Superior temporal gyrus (tissue), 1 donor: Measurements from ENCODE around the gene CDKAL1.
"Not testable (repeated sequence)": the region's sequence is repeated elsewhere in the genome, so short reads cannot be mapped to it uniquely, and the experiment has no call there.

Experiments used
- DNase-seq: peaks from one replicate; pipeline ENCODE4 v3.0.0-alpha.2; 2016; ENCODE audit errors: extremely low spot score

CDKAL1 gene

DNA sequence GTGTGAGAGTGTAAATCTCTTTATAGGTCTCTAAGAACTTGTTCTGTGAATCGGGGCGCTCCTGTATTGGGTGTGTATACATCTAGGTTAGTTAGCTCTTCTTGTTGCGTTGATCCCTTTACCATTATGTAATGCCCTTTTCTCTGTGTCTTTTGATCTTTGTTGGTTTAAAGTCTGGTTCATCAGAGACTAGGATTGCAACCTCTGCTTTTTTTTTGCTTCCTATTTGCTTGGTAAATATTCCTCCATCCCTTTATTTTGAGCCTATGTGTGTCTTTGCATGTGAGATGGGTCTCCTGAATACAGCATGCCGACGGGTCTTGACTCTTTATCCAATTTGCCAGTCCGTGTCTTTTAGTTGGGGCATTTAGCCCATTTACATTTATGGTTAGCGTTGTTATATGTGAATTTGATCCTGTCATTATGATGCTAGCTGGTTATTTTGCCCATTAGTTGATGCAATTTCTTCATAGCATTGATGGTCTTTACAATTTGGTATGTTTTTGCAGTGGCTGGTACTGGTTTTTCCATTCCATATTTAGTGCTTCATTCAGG, 60.1 kb downstream of the CDKAL1 start:
- not testable (repeated sequence) for DNase-seq

- no peak for DNase-seq
Measured at GRCh38 chr6:20599302-20600051, 65.2 kb downstream of the CDKAL1 start.

- DNase-seq: no peak
Measured at GRCh38 chr6:20600831-20601230, 66.6 kb downstream of the CDKAL1 start.

DNA sequence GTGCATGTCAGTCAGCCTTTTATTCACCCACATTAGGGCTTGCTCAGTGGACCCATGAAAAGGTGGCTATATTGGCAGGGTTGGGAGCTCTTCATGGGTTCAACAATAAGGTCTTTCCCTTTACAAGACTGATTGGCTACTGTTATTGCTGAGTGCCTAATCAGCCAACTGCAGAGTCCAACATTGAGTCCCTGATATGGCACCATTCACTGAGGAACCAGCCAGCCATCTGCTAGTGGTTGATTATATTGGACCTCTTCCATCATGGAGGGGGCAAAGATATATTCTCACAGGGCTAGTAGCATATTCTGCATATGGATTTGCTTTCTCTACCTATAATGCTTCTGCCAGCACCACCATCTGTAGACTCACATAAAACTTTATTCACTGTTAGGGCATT, 69.9 kb downstream of the CDKAL1 start:
- no peak for DNase-seq

- DNase-seq: no peak
Measured at GRCh38 chr6:20605061-20605460, 70.8 kb downstream of the CDKAL1 start.

DNA sequence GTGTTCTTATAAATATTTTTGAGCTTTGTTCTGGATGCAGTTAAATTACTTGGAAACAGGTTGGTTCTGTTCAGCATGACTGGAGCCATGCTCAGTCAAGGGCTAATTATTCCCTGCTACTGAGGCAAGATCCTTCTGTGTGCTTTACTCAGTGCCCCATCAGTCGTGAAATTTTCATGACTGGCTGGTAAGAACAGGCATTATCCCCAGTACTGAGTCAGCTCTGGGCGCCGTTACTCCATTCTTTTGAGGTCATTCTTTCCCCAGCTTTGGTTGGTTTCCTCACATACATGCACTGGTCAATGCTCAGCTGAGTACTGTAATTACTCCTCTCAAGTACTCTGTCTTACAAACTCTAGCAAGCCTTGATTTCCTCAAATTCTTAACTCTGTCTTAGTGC, 71.3 kb downstream of the CDKAL1 start:
- no peak for DNase-seq

- DNase-seq: no peak
Measured at GRCh38 chr6:20606831-20607230, 72.6 kb downstream of the CDKAL1 start.

DNA sequence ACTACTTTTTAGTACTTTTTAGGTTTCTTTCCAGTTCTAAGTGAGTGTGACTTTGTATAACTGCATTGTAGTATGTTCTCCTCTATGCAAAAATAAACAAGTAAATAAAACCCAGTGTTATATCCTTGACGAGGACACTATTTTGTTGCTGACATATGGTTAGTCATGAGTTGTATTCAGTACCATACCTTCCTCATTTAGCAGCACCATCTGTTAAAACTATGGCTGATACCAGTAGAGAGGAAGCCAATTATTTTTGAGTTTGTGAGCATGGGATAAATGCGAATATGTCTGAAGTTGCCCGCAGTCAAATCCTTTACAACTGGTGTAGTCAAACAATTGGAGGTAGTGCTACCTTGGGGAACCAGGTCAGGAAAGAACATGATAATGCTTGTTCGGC, 74.1 kb downstream of the CDKAL1 start:
- no peak for DNase-seq

GRCh38 chr6:20608905-20609304, 74.6 kb downstream of the CDKAL1 start:
- DNase-seq: no peak

- DNase-seq: not testable (repeated sequence)
Measured at GRCh38 chr6:20609924-20610323, 75.7 kb downstream of the CDKAL1 start.

GRCh38 chr6:20610636-20611370, 76.5 kb downstream of the CDKAL1 start:
- no peak for DNase-seq

GRCh38 chr6:20617537-20617936, 83.3 kb downstream of the CDKAL1 start:
- DNase-seq: not testable (repeated sequence)

GRCh38 chr6:20620043-20620442, 85.8 kb downstream of the CDKAL1 start:
- DNase-seq: no peak

DNA sequence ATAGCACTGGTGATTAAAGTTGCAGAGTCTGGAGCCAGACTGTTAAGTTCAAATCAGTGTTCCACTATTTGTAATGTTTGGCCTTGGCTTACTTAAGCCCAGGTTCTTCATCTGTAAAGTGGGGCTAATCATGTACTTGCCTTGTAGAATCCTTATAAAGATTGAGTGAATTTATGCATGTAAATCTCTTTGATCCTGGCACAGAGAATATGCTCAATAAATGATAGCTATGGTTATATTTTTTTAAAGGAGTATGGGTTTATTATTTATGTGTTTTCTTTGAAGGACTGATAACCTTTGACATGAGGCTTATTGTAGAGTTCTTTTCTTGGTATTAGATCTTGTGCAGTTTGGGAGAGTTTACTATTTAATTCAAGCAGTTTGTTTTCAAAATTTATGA, 89.5 kb downstream of the CDKAL1 start:
- DNase-seq: no peak

DNA sequence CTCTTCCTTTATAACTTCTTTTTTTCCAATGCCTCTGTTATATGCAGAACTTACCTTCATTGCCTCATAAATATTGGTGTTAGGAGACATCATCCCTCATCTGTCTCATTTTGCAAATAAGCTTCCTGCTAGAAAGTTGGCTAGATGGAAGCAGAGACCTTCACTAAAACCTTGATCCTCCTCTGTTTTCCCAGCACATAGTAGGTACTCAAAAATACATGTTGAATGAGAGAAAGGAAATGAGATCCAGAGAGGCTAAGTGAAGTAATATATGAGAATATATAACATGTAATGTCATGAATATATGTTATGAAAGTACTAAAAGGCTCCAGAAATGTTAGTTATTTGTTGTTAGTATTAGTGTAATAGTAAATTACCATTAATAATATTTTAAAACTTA, 91.9 kb downstream of the CDKAL1 start:
- DNase-seq: no peak

DNA sequence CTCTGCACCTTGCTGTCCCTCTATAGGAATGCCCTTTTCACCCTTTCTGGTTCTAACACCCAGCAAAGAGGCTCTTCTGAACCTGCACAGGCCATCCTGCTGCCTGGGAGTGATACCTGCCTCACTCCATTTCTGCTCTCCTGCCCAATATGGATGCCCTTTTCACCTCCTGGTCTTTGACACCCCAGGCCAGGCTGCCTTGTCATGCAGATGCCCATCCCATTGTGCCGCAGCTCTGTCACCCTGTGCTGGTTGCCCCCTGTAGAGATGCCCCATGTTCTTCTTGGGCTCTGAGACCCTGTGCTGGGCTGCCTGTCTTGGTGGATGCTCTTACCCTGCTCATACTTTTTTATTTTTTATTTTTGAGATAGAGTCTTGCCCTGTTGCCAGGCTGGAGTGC, 95.3 kb downstream of the CDKAL1 start:
- DNase-seq: no peak

DNA sequence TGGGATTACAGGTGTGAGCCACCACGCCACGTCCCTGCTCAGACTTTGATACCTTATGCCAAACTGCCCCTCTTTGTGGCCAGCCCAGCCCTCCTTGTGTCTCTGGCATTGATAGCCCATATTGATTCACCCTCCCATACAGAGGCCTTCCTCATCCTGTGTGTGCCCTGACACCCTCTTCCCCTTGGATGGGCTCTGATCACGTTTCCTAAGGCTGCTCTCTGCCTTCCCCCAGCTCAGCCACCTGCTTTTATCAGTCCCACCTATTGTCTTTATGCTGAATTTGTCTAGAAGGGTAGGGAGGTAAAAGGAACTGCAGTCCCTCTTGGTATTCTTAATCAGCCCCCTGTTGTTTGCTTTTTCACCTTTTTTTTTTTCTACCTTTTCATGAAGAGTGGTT, 95.9 kb downstream of the CDKAL1 start:
- DNase-seq: no peak

- DNase-seq: no peak
Measured at GRCh38 chr6:20630617-20631548, 96.6 kb downstream of the CDKAL1 start.

DNA sequence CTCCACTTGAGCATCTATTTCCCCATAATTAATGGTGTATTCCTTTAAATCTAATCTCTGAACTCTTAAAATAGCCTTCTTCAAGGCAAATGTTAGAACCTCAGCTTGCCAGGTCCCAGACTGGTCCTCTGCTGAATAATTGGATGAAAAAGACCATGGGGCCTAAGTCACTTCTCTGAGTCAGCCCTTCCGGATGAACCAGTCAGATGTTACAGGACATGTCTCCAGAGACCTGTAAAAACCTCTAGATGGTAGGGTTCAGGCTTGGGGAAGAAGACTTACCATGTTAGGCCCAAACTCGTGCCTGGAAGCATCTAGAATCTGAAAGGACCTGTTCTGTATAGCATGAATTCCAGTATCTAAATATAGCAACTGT, 97.3 kb downstream of the CDKAL1 start:
- no peak for DNase-seq

DNA sequence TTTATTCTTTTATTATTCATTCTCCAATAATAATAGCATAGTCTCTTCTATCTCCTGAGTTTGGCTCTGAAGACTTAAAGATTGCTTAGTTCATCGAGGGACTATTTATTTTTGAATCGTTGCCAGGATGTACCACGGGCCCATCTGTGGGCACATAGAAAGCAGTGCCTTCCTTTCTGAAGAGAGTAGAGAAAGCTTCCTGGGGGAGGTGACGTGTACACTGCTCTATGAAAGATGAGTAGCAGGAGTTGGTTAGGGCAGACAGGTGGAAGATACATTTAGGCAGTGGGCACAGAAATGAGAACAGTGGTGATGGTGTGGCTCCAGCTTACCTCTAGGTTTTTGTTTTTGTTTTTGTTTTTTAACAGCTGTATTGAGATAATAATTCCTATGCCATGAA, 98.4 kb downstream of the CDKAL1 start:
- DNase-seq: no peak

GRCh38 chr6:20633566-20634340, 99.5 kb downstream of the CDKAL1 start:
- no peak for DNase-seq
